ENCODE measurements around the gene AKAP9.

DNA sequence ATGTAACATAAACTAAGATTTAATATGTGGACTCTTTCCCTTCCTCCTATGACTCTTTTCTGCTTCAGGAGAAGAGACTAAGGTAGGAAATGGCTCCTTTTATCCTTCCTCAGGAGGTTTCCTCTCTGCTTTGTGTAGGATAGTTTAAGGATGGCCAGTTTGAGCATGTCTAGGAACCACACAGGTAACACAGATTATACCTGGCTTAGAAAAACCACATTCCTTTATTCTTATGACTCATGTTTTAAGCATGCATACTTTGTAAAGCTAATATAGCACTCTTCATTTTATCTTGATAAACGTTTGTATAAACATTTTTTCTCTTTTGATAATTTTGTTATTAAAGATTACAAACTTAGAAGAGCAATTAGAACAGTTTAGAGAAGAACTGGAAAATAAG is 135.8 kb downstream of the AKAP9 start:
- TF ChIP-seq, protein P1, sequence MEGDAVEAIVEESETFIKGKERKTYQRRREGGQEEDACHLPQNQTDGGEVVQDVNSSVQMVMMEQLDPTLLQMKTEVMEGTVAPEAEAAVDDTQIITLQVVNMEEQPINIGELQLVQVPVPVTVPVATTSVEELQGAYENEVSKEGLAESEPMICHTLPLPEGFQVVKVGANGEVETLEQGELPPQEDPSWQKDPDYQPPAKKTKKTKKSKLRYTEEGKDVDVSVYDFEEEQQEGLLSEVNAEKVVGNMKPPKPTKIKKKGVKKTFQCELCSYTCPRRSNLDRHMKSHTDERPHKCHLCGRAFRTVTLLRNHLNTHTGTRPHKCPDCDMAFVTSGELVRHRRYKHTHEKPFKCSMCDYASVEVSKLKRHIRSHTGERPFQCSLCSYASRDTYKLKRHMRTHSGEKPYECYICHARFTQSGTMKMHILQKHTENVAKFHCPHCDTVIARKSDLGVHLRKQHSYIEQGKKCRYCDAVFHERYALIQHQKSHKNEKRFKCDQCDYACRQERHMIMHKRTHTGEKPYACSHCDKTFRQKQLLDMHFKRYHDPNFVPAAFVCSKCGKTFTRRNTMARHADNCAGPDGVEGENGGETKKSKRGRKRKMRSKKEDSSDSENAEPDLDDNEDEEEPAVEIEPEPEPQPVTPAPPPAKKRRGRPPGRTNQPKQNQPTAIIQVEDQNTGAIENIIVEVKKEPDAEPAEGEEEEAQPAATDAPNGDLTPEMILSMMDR (IDR thresholded peaks at IDR 0.05) = no peak
- no peak for TF ChIP-seq POLR2A (IDR thresholded peaks at IDR 0.05)
